Ramos (cell line): ENCODE measurements around the gene MAL.

Experiments
- in situ Hi-C: fragments of 300-500 bp; cut with MboI; formaldehyde crosslinking; loops from one replicate; pipeline ENCODE4 v1.14.3; 2022; ENCODE audit warnings: low sequenced_read_pairs; ENCODE audit not compliant: unreplicated experiment

MAL gene

DNA sequence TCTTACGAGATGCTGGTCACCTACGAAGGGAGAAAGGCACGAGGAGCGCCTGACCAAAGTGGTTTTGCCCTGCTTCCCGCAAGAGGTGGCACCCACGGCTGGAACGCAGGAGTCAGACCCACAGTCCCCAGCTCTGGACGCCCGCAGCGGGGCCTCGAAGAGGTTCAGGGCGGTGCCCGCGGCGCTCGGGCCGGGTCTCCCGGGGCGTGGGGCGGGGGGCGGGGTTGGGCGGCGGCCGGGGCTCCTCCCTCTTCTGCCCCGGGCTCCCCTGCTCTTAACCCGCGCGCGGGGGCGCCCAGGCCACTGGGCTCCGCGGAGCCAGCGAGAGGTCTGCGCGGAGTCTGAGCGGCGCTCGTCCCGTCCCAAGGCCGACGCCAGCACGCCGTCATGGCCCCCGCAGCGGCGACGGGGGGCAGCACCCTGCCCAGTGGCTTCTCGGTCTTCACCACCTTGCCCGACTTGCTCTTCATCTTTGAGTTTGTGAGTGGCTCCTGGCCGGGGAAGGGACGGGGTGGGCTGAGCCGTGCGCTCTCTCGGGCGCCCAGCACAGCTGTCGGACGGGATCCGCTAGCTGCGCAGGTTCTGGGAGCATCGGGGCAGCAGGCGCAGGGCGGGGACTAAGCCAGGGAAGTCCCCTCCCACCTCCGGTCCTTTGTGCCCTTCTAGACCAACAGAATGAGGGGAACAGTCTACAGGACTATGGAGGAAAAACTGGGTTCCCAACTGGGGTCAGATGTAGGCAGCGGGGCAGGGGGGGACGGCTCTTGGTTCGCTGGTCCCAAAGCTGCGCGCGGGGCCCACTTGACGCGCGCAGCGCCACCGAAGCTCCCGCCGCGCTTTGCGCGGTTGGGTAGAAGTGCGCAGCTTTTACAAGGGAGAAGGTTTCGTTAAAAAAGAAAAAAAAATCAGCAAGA, at the start of gene MAL:
TSS of gene MAL (plus strand) at position 303 of the 914 bp plus-strand sequence. CDS start at position 388, 85 bp downstream.
- in situ Hi-C loops = no loop called here

DNA sequence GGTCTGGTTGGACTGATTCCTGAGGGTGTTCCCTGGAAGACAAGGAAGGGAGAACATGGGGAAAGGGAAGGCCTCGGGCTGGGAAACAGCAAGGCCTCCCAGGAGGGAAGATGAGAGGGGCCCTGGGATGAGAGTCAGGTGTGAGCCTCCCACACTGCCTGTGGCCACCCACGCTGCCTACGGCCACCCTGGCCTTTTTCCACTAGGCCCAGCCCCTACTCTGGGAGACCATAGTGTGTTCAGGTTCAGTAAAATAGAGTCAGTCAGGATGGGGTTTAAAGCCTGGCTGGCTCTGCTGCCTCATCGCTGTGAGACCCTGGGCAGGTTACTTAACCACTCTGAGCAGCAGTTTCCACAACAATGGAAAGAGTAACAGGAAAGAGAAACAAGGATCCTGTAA, 47.7 kb upstream of the MAL start:
- in situ Hi-C loops = no loop called here

DNA sequence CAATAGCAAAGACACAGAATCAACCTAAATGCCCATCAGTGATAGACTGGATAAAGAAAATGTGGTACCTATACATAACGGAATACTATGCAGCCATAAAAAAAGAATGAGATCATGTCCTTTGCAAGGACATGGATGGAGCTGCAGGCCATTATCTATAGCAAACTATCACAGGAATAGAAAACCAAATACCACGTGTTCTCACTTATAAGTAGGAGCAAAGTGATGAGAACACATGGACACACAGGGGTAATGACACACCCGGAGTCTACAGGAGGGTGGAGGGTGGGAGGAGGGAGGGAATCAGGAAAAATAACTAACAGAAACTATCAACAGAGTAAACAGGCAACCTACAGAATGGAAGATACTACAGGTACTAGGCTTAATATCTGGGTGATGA, 46.6 kb upstream of the MAL start:
- in situ Hi-C loops = no loop called here

DNA sequence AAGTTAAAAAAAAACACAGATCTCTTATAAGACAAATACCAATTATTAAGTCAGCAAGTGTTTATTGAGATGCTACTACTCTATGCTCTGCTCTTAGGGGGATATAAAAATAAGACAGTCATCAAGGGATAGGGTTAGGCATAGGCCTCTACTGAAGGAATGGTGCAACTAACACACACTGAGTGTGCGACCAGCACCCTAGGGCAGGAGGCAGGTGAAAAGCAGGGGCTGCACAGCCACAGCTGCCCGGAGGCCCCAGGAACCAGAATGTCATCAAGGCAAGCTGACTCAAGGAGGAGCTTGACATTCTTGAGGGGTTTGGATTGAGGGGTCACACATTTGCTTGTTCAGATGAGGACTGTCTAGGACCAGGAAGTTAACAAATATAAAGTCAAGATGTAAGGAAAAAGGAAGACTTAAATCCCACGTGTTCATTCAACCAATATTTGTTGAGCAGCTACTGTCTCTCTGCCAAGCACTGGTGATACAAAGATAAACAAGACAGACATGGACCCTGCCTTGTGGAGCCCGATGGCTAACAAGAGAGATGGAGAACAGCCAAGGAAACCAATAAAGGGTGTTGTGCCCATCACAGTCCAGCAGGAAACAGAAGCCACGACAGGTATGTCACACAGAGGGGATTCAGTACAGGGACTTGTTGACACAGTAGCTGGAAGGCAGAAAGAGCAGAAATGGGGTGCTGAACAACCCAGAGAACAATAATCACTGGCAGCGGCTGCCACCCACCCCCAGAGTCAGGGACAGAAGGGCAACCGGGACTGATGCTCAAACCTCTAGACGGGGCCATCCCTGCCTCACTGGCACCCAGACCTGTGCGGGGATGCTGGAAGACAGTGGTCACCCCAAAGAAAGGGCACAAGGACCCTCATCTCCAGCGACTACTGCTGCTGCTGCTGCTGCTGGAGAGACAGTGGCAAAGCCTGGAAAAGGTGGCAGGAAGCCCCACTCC, 45.8 kb upstream of the MAL start:
- in situ Hi-C loops = no loop called here

DNA sequence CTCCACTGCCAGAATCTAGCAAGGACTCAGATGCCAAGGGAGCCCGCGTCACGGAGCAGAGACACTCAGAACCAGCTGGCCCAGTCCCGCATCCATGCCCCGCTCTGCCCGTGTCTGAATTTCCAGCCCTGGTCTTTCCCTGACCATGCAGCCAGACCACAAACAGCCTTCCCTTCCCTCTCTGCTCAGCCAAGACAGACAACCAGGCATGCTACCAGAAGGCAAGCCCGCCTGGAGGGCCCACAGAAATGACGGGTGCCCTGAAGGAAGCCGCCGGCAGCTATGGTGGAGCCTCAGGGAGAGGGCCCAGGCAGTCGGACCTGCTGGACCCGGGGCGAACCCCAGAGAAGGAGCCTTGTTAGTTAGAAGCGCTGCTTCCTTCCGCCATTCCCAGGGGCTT, 45.1 kb upstream of the MAL start:
- in situ Hi-C loops = no loop called here

DNA sequence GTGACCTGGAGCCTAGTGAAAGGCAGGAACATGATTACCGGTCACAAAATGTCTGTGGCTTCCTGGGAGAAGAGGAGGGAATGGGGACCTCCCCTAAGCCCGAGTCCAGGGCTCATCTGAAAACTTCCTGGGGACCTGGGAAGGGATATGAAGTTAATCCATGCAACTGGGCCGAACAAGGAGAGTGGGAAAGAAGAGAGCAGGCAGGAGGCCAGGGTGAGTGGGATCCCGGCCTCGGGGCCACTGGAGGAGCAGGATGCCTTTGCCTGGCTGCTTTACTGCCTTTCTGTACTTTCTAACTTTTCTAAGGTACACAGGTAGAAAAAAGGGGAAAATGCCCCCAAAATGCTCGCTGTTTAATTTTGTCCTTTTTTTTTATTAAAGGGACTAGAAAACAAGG, 43.4 kb upstream of the MAL start:
- in situ Hi-C loops = no loop called here

DNA sequence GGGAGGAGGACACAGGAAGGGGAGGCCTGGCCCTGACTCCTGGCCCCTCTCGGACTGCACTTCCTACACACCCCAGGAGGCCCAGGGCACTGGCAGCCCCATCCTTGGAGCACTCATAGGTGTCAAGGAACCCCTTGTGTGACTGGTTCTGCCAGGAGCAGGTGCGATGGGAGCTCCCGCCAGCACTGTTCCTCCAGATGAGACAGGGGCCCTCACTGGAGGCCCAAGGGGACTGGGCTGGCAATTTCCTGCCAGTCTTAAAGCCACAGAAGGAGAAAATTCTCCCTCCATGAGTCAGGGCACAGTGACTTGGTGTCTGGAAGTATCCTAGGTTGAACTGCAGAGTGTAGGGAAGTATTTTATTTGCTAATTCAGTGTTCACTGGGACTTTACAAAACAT, 42.8 kb upstream of the MAL start:
- in situ Hi-C loops = no loop called here

DNA sequence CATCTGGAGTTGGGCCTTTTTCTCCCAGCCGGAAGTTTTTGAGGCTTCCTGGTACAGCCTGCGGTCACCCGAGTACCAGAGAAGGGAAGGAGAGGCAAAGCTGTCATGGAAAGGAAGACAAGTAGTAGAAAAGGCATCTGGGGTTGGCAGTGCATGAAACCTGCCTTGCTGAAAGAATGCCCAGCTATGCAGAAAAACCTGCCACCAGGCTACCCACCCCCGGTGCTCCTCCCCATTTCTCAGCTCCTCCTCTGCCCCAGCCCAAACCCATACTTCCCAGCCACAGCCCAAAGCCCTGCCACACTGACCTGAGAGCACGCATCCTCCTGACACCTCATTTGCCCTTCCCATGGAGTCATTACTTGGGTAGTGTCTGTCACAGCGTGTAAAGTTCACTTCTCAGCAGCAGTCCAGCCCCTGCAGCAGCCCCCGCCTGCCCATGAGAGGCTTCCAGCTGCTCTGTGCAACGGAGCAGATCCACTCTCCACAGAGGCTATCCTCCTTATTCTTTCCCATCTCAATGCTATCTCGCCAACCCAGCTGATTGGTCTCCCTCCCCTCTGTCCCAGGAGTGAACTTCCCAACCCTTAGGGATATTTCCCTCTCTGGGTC, 40.4 kb upstream of the MAL start:
- in situ Hi-C loops = no loop called here

DNA sequence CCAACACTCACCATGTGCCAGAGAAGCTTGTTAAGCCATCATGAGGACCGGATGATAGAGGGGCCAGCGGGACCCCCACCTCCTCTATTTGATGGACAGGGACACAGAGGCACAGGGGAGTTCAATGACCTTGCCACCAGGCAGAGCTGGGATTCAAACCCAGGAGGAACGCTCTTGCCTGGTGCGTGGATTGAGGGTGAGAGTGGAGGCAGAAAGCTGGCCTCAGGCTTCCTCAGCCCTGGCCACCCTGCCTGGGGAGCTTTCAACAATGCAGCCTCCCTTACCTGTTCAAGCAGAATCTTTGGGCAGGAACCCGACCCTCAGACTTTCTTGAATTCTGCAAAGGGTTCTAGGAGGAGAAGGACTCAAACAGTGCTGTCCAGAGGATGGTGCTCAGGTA, 39.9 kb upstream of the MAL start:
- in situ Hi-C loops = no loop called here

DNA sequence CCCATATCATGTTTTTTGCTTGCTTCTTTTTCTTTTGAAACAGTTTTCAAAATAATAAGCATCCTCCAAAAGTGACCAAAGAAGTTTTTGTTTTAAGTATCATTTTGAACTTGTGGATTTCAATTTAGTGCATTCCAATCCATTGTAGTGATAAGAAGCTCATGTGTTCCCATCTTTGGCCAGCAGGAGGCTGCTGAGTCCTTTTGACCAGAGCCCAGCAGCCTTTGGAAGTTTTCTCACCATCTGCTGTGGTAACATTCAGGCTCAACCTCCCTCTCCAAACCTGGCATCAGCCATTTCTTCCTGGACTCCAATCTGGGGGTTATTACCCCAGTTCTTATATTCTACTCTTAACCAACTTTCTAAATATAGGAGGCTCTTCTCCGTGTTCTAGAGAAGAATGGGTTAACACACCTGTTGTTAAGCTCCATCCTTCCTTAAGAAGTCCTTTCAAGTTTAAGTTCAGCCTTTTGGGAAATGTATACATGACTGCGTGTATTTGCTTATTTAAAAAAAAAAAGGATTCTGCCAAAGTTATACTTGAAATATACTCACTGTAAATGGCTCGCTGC, 39.0 kb upstream of the MAL start:
- in situ Hi-C loops = no loop called here

DNA sequence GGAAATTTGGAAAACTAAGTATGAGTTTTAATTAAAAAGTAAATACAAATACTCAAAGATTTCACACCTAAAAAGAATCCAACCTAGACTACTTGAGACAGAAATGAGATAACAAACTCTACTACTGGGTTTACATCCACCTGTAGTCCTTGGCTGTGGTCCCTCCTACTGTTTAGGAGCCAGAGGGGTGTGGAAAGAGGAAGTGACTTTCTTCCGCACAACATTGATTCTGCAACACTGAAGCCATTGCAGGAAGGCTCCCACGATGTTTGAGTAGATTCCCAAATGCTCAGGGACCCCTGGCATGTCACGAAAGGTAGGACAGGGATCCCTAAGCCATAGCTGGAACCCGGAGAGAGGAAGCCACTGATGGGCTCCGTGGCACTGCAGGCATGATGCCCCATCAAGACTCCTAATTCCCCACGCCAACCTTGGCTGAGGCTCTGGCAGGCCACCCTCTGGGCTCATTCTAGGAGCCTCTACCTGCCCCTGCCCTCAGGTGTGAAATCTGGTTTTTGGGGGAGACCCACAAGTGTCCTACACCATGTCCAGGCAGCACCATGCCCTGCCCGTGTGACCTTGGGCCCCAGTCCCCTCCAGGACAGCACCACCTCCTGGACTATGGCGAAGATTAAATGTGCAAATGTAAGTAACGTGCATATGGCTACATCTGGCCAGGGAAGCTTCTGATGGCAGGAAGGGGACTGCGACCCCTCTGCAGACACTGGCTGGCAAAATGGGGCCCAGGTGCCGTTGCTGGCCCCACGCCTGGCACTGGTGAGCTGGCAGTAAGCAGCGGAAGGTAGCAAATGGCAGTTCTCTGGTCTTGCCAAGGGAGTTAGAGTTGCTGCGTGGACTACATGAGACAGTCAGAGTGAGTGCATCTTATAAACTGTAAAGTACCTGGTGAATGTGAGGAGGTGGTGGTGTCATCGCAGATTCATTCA, 38.2 kb upstream of the MAL start:
- in situ Hi-C loops = no loop called here

DNA sequence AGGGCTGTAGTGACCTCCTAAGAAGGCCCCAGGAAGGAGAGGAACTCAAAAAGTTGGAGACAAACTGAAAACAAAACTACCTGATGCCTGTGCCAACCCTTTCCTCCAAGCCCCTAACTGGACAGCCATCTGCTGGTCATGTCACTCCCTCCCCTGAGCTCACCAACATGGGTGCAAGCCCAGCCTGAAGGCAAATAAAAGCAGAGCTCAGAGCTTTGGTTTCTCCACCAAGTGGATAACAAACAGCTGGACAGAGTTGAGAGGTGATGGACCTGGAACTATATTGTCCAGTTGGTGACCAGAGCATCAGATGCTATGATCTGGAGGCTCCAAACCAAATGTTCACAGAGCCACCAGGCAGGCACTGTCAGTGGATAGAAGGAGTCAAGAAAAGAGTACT, 34.6 kb upstream of the MAL start:
- in situ Hi-C loops = no loop called here

DNA sequence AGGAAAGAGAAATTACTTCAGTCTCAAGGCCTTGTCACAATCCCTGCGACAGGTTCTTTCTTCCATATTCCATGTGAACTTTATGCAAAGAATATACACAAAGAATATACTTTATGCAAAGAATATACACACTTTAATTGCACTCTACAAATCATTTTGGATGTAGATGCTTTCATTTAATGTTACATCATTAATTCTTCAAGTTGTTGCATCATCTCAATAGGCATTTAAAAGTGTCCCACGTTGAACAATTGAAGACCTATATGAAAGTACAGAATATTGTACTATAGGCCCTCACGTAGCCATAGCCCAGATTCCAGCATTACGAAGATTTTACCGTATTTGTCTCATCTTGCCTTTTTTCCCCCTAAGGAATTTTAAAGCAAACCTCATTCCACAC, 33.1 kb upstream of the MAL start:
- in situ Hi-C loops = no loop called here

DNA sequence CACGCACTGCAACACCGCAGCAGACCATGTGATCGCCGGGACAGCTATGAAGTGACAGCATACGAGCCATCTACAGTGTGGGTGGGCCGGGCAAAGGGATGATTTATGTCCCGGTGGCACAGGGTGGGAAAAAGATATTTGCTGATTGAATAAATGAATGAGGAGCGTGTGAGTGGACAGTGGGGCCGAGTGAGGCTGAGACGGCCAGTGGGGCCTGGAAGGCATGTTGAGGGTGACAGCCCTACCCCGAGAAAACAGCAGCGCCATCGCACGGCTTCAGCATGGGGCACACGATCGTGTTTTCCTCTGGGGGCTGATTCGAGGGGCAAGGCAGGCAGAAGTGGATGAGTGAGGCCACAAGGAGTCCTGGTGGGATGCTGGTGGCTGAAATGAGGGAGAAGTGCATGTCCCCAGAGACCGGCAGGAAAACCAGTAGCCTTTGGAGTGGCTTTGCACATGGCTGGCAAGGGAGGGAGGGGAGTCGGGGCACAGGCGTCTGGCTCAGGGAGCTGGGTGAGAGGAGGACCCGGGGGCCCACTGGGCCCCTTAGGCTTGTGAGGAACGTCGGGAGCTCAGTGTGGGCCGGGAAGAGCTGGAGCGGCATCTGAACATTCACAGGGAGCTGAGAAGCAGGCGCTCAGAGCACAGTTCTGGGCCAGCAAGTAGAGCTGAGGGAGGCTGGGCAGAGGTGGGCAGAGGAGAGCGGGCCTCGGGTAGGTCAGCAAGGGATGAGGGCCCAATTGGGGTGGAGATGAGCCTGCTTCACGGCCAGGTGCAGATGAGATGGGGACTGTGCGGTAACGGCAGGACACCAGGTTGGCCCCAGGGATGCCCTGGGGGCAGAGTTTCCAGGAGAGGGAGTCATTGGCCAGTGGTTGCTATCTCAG, 32.1 kb upstream of the MAL start:
- in situ Hi-C loops = no loop called here

DNA sequence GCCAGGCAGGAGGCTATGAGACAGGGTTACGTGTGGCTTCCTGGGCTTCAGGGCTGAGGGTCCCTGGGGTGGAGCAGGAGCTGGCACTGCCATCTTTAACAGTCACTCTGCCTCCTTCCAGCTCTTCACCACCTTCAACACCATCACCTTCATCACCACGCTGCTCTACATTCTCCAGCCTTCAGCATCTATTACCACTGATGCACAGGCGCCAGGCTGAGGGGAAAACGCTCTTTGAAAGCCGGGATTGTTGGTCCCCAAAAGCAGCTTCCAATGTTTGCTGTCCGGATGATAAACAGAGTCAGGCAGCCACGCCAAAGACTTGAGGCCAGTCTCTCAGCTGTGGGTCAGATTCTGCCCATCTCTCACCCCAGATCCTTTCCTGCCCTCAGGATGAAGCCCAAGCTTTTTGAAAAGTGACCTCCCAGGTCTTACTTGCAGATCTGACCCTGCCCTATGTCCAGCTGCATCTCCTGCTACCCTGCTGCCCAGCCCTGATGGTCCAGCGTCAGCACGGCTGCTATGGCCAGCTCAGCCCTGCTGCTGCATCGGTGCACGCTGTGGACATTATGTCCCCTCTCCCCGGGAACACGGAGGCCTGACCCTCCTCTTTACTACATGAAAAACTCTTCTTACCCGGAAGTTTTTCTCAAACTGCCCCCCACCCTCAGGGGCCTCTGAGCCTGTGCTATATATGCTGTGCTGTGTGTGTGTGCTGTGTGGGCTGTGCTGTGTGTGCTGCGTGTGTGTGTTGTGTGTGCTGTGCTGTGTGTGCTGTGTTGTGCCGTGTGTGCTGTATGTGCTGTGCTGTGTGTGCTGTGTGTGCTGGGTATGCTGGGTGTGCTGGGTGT, 31.2 kb upstream of the MAL start:
- in situ Hi-C loops = no loop called here

DNA sequence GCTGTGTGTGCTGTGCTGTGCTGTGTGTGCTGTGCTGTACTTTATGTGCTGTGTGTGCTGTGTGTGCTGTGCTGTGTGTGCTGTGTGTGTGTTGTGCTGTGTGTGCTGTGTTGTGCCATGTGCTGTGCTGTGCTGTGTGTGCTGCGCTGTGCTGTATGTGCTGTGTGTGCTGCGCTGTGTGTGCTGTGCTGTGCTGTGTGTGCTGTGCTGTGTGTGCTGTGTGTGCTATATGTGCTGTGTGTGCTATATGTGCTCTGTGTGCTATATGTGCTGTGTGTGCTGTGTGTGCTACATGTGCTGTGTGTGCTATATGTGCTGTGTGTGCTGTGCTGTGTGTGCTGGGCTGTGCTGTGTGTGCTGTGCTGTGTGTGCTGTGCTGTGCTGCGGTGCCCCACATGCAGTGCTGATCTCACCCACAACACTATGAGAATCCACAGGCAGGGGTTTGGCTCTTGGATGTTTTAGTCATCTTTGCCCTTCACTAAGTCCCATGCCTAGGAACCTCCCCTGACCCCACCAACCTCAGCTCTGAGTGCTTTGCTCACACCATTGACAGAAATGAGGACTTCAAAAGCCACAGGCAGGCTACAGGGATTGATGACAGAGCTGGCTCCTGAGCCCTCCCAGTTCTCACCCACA, 30.5 kb upstream of the MAL start:
- in situ Hi-C loops = no loop called here
